H1 (cell line): ENCODE data around the gene OR2B2. TPM values are rescaled to one million over a fixed set of nuclear protein-coding genes. Genes with fewer than 3 reads are reported as not detected.

Experiments
- CTCF ChIA-PET: fragments of 300-600 bp; sonication (Branson Sonifier 250); formaldehyde crosslinking; loops from one replicate; lab custom pipeline; 2021; ENCODE audit not compliant: partially characterized antibody; lab: Charles Lee
- POLR2A ChIA-PET: fragments of 300-600 bp; sonication (Branson Sonifier 250); formaldehyde crosslinking; loops from one replicate; lab custom pipeline; 2021; ENCODE audit warnings: inconsistent platforms; ENCODE audit not compliant: partially characterized antibody; lab: Charles Lee
- DNase-seq, 2 experiments: peaks; one replicate each; pipeline versions ENCODE4 v3.0.0 to v3.0.0-alpha.2; 2010 to 2022; ENCODE audit warnings: low spot score in 2 of 2, low read depth in 1 of 2, mixed read lengths in 1 of 2
- FAIRE-seq: peaks from 2 replicates; lab custom pipeline; 2011; peaks lifted over from hg19 to GRCh38; lab: Jason Lieb, UNC
- H2AFZ ChIP-seq: 2 replicates; pipeline ENCODE4 v1.8.1; 2012; ENCODE audit warnings: low read length, inconsistent platforms
- H2AK5ac ChIP-seq: 2 replicates; pipeline ENCODE4 v1.6.1; 2013; ENCODE audit warnings: low read depth, low read length
- H2BK120ac ChIP-seq: replicated peaks from 2 replicates; pipeline ENCODE3; 2013; ENCODE audit warnings: low read depth, low read length, inconsistent platforms
- H2BK12ac ChIP-seq: 2 replicates; pipeline ENCODE4 v1.6.1; 2013; ENCODE audit warnings: low read depth, low read length
- H2BK15ac ChIP-seq: 2 replicates; pipeline ENCODE4 v1.6.1; 2013; ENCODE audit warnings: low read length
- H2BK20ac ChIP-seq: 2 replicates; pipeline ENCODE4 v1.6.1; 2013; ENCODE audit warnings: low read length
- H2BK5ac ChIP-seq: 2 replicates; pipeline ENCODE4 v1.6.1; 2013; ENCODE audit warnings: low read depth, low read length
- H3K14ac ChIP-seq: 2 replicates; pipeline ENCODE4 v1.6.1; 2013; ENCODE audit warnings: inconsistent platforms; ENCODE audit not compliant: insufficient read length
- H3K18ac ChIP-seq: 2 replicates; pipeline ENCODE4 v1.6.1; 2013; ENCODE audit warnings: low read length; ENCODE audit errors: extremely low read depth
- H3K23ac ChIP-seq: 2 replicates; pipeline ENCODE4 v1.6.1; 2013; ENCODE audit warnings: inconsistent platforms; ENCODE audit not compliant: insufficient read length
- H3K23me2 ChIP-seq: 2 replicates; pipeline ENCODE4 v1.6.1; 2013; ENCODE audit warnings: low read depth, low read length
- H3K27ac ChIP-seq: 2 replicates; pipeline ENCODE4 v1.6.1; 2011; ENCODE audit warnings: low read depth, low read length, inconsistent platforms
- H3K27me3 ChIP-seq, 4 experiments: replicated peaks in 1 of 4; 1 replicate in 1 of 4; 2 replicates in 3 of 4; pipeline versions ENCODE4 v1.6.1 to v1.8.1; 2011 to 2013; ENCODE audit warnings: low read length in 3 of 4, mild to moderate bottlenecking in 3 of 4, inconsistent platforms in 2 of 4, mixed read lengths in 2 of 4, moderate library complexity in 1 of 4; ENCODE audit not compliant: control insufficient read depth in 3 of 4, insufficient read depth in 3 of 4; ENCODE audit errors: extremely low read depth in 1 of 4
- H3K36me3 ChIP-seq, 4 experiments: 2 replicates each; pipeline versions ENCODE4 v1.6.1 to v1.8.1; 2011 to 2013; ENCODE audit warnings: mild to moderate bottlenecking in 4 of 4, low read length in 3 of 4, moderate library complexity in 2 of 4, control low read depth in 1 of 4, inconsistent platforms in 1 of 4; ENCODE audit not compliant: insufficient read depth in 4 of 4, control insufficient read depth in 2 of 4
- H3K4ac ChIP-seq: replicated peaks from 2 replicates; pipeline ENCODE3; 2013; ENCODE audit warnings: low read length, low read depth, mixed read lengths, inconsistent platforms; ENCODE audit not compliant: insufficient read length
- H3K4me1 ChIP-seq, 4 experiments: replicated peaks in 1 of 4; 1 replicate in 1 of 4; 2 replicates in 3 of 4; pipeline versions ENCODE4 v1.6.1 to v1.8.1; 2011 to 2013; ENCODE audit warnings: low read length in 3 of 4, inconsistent platforms in 2 of 4, mixed read lengths in 1 of 4; ENCODE audit not compliant: insufficient read depth in 4 of 4, control insufficient read depth in 3 of 4
- H3K4me2 ChIP-seq, 2 experiments: 2 replicates each; pipeline versions ENCODE4 v1.6.1 to v1.8.1; 2011 to 2013; ENCODE audit warnings: low read depth in 2 of 2, low read length in 2 of 2, control low read depth in 1 of 2, inconsistent platforms in 1 of 2, mild to moderate bottlenecking in 1 of 2; ENCODE audit not compliant: insufficient read depth in 1 of 2
- H3K4me3 ChIP-seq, 4 experiments: fragments of 200-600, 300-600 bp in 1 of 4; sonication (generic), shearing (Covaris generic), sonication (Bioruptor Twin) in 1 of 4; 2 replicates each; pipeline versions ENCODE4 v1.5.1 to v1.8.1; 2011 to 2016; ENCODE audit warnings: low read length in 4 of 4, low read depth in 3 of 4, control low read depth in 2 of 4, inconsistent platforms in 2 of 4, mild to moderate bottlenecking in 2 of 4, mixed read lengths in 1 of 4, moderate library complexity in 1 of 4; ENCODE audit not compliant: insufficient read depth in 2 of 4; ENCODE audit errors: extremely low read depth in 1 of 4
- H3K56ac ChIP-seq: replicated peaks from 2 replicates; pipeline ENCODE3; 2013; ENCODE audit warnings: low read depth, mild to moderate bottlenecking, mixed read lengths, low read length, inconsistent platforms; ENCODE audit not compliant: insufficient read length
- H3K79me1 ChIP-seq: 2 replicates; pipeline ENCODE4 v1.6.1; 2013; ENCODE audit warnings: low read depth, low read length, control low read depth
- H3K79me2 ChIP-seq, 2 experiments: 2 replicates each; pipeline versions ENCODE4 v1.6.1 to v1.8.1; 2012 to 2013; ENCODE audit warnings: low read length in 2 of 2, mild to moderate bottlenecking in 2 of 2, inconsistent platforms in 1 of 2; ENCODE audit not compliant: insufficient read depth in 2 of 2, control insufficient read depth in 1 of 2
- H3K9ac ChIP-seq, 4 experiments: replicated peaks in 1 of 4; 1 replicate in 1 of 4; 2 replicates in 3 of 4; pipeline versions ENCODE4 v1.6.1 to v1.8.1; 2011 to 2013; ENCODE audit warnings: low read depth in 3 of 4, low read length in 3 of 4, control low read depth in 2 of 4, mild to moderate bottlenecking in 2 of 4, moderate library complexity in 2 of 4, inconsistent platforms in 1 of 4; ENCODE audit errors: extremely low read depth in 1 of 4
- H3K9me3 ChIP-seq, 2 experiments: 2 replicates each; pipeline versions ENCODE4 v1.6.1 to v1.8.1; 2012 to 2013; ENCODE audit warnings: mild to moderate bottlenecking in 2 of 2, moderate library complexity in 2 of 2, control low read depth in 1 of 2, inconsistent platforms in 1 of 2, low read depth in 1 of 2, low read length in 1 of 2, mixed read lengths in 1 of 2; ENCODE audit not compliant: insufficient read depth in 2 of 2
- H4K20me1 ChIP-seq, 2 experiments: replicated peaks in 1 of 2; 2 replicates each; pipeline versions ENCODE3 to v1.8.1; 2011 to 2013; ENCODE audit warnings: inconsistent platforms in 2 of 2, low read length in 2 of 2, mild to moderate bottlenecking in 1 of 2; ENCODE audit not compliant: insufficient read depth in 2 of 2, control insufficient read depth in 1 of 2
- H4K5ac ChIP-seq: 2 replicates; pipeline ENCODE4 v1.6.1; 2013; ENCODE audit warnings: low read length, low read depth, mixed read lengths, inconsistent platforms; ENCODE audit not compliant: insufficient read length
- H4K8ac ChIP-seq: 2 replicates; pipeline ENCODE4 v1.8.0; 2013; ENCODE audit warnings: mild to moderate bottlenecking, moderate library complexity, low read length, inconsistent platforms; ENCODE audit not compliant: insufficient read depth; ENCODE audit errors: extremely low read depth
- H4K91ac ChIP-seq: replicated peaks from 2 replicates; pipeline ENCODE3; 2013; ENCODE audit warnings: low read length, mixed read lengths, inconsistent platforms; ENCODE audit not compliant: insufficient read length
- ASH2L ChIP-seq: fragments of 200-600, 300-600 bp; sonication (generic); IDR thresholded peaks from one replicate; pipeline ENCODE4 v1.7.1; 2017; ENCODE audit warnings: low read length
- CTCF ChIP-seq, 3 experiments: IDR thresholded peaks; 1 replicate in 2 of 3; 2 replicates in 1 of 3; pipeline versions ENCODE4 v1.5.1 to v1.6.1; 2011; ENCODE audit warnings: low read length in 3 of 3, mild to moderate bottlenecking in 3 of 3, inconsistent platforms in 2 of 3, low read depth in 1 of 3, moderate library complexity in 1 of 3; ENCODE audit not compliant: insufficient read depth in 1 of 3; ENCODE audit errors: control extremely low read depth in 1 of 3
- EP300 ChIP-seq, 2 experiments: IDR thresholded peaks; 1 replicate in 1 of 2; 2 replicates in 1 of 2; pipeline ENCODE4 v1.6.1; 2011 to 2012; ENCODE audit warnings: low read depth in 2 of 2, low read length in 2 of 2, mild to moderate bottlenecking in 2 of 2, borderline replicate concordance in 1 of 2, inconsistent platforms in 1 of 2, moderate library complexity in 1 of 2
- HDAC6 ChIP-seq: IDR thresholded peaks from one replicate; pipeline ENCODE4 v1.7.1; 2012; ENCODE audit warnings: low read depth, mild to moderate bottlenecking, inconsistent platforms, low read length, moderate library complexity
- KDM4A ChIP-seq: IDR thresholded peaks from one replicate; pipeline ENCODE4 v1.7.1; 2012; ENCODE audit warnings: low read depth, mild to moderate bottlenecking, moderate library complexity, low read length, inconsistent platforms; ENCODE audit not compliant: severe bottlenecking
- MAFK ChIP-seq: IDR thresholded peaks from 2 replicates; pipeline ENCODE4 v1.6.1; 2012; ENCODE audit warnings: low read depth, mild to moderate bottlenecking, improper control_type of control experiment, low read length
- POLR2A ChIP-seq, 2 experiments: IDR thresholded peaks; 1 replicate in 1 of 2; 2 replicates in 1 of 2; pipeline ENCODE4 v1.6.1; 2011; ENCODE audit warnings: low read depth in 2 of 2, low read length in 2 of 2, mild to moderate bottlenecking in 2 of 2; ENCODE audit errors: control extremely low read depth in 1 of 2
- SIX5 ChIP-seq: IDR thresholded peaks from 2 replicates; pipeline ENCODE4 v1.6.1; 2011; ENCODE audit warnings: mild to moderate bottlenecking, low read depth, low read length
- YY1 ChIP-seq: IDR thresholded peaks from 2 replicates; pipeline ENCODE4 v1.6.1; 2011; ENCODE audit warnings: low read depth, mild to moderate bottlenecking, low read length
- ZNF274 ChIP-seq: IDR thresholded peaks from 2 replicates; pipeline ENCODE4 v1.7.0; 2012; ENCODE audit warnings: low read length, borderline replicate concordance; ENCODE audit errors: extremely low read depth
- WGBS, 2 experiments: shearing (Covaris generic) in 1 of 2; methylation state at CpG; one replicate each; pipeline versions ENCODE4 v1.1.6 to v1.1.7; 2013 to 2015; ENCODE audit warnings: low lambda C conversion rate in 2 of 2, mixed read lengths in 2 of 2, inconsistent platforms in 1 of 2, low coverage in 1 of 2, missing lambda C conversion rate in 1 of 2; ENCODE audit not compliant: insufficient replicate concordance in 2 of 2, insufficient coverage in 1 of 2, insufficient read length in 1 of 2; ENCODE audit errors: extremely low coverage in 1 of 2, missing lambda C conversion rate in 1 of 2; 5-methylcytosine and 5-hydroxymethylcytosine counted together
- polyA plus RNA-seq, 7 experiments: library from polyadenylated mRNA; depleted of rRNA in 3 of 7; stranded (reverse) in 5 of 7; unstranded in 2 of 7; fragments of >200 nt in 5 of 7; fragments of 200-250 nt in 2 of 7; gene quantifications; 1 replicate in 5 of 7; 2 replicates in 1 of 7; 4 replicates in 1 of 7; pipeline versions ENCODE4 v1.2.1 to v1.2.3, GENCODE V29; 2011 to 2013; ENCODE audit warnings: missing spikeins in 2 of 7, mixed read lengths in 2 of 7
- total RNA-seq: library from RNA; stranded (reverse); fragmentation: NEBNext Ultra II Directional; extraction: Animal tissue kit (Norgen Biotek cat#: 25700); gene quantifications from 2 replicates; pipeline ENCODE4 v1.2.1, GENCODE V29; 2021

Gene OR2B2
- total and polyA plus RNA-seq, 2 of the 8 experiments (the other 6 are each of a cell fraction or from before 2014, with no cell fraction given) = not detected

GRCh38 chr6:27862396-27863066, 49.7 kb downstream of the OR2B2 start:
- H2BK120ac ChIP-seq = peak overlapping the region; percentile 60
- 0 out of 2 replicates have a peak overlapping the region, but pooled peaks have one; percentile 34 for H2AFZ ChIP-seq
- no peak overlapping the region for H3K14ac ChIP-seq
- H3K23ac ChIP-seq = no peak overlapping the region
- peak overlapping the region; percentile 60; the same call in 1 of the 2 replicates for H2BK12ac ChIP-seq
- CTCF ChIA-PET = interaction anchor here (0.6 kb wide), 1 partner anchor 78 kb away, joined by 3 read pairs; no protein-coding TSS in a partner anchor
- H3K23me2 ChIP-seq = peaks cover 4% of the 10 kb centered on the region
- H3K9me3 ChIP-seq = peaks cover 0 to 11% of the 10 kb centered on the region in 2 experiments; a peak in 1 of 4 replicates
- no peak overlapping the region for H3K18ac ChIP-seq
- FAIRE-seq (no peak), DNase-seq (peak in 1 of 2 experiments; percentile 26)
- no peak overlapping the region for H3K9ac ChIP-seq
- H2BK15ac ChIP-seq = peak overlapping the region; percentile 22; the same call in 1 of the 2 replicates
- H4K5ac ChIP-seq = no peak overlapping the region
- POLR2A ChIA-PET = interaction anchor here (0.9 to 32.2 kb wide), 6 partner anchors 8 to 52 kb away, joined by 3 to 3039 read pairs (median 783); a partner anchor contains a TSS
- H3K4ac ChIP-seq = no peak overlapping the region
- no peaks in the 10 kb centered on the region for H3K4me1 ChIP-seq
- H4K91ac ChIP-seq = no peak overlapping the region
- no peak overlapping the region for H3K4me3 ChIP-seq
- H3K4me2 ChIP-seq = no peak overlapping the region
- no peaks in the 10 kb centered on the region for H4K20me1 ChIP-seq
- peak overlapping the region; percentile 94; the same call in 1 of the 2 replicates for H2BK20ac ChIP-seq
- H3K56ac ChIP-seq = no peak overlapping the region
- no peaks in the 10 kb centered on the region for H3K27me3 ChIP-seq
- peak overlapping the region; percentile 82; the same call in 1 of the 2 replicates for H2BK5ac ChIP-seq
- H3K79me2 ChIP-seq = no peaks in the 10 kb centered on the region
- no peak overlapping the region for H4K8ac ChIP-seq
- no peaks in the 10 kb centered on the region for H3K36me3 ChIP-seq
- H3K79me1 ChIP-seq = no peaks in the 10 kb centered on the region
- 93% methylated on average over 6 of the region's 6 CpGs; no CpG with 5 or more reads in 1 of the 2 experiments for WGBS, 2 experiments
- H3K27ac ChIP-seq = no peak overlapping the region
- H2AK5ac ChIP-seq = no peak overlapping the region
- TF ChIP-seq EP300 (IDR thresholded peaks at IDR 0.05; ENCODE audit: borderline replicate concordance in 1 of 2, low read depth in 2 of 2, low read length in 2 of 2) (no peak), YY1 (no peak), KDM4A (no peak), MAFK (no peak), HDAC6 (no peak), ASH2L (no peak), ZNF274 (no peak), POLR2A (IDR thresholded peaks at IDR 0.05; ENCODE audit: control extremely low read depth in 1 of 2, low read depth in 2 of 2, low read length in 2 of 2) (no peak), SIX5 (no peak), CTCF (IDR thresholded peaks at IDR 0.05; ENCODE audit: control extremely low read depth in 1 of 3, insufficient read depth in 1 of 3, low read depth in 1 of 3, low read length in 3 of 3) (no peak)
